Stomach (tissue), 4 donors: ENCODE results near the gene MXD4.

Experiments used
- CTCF ChIP-seq, 7 experiments: fragments of 450-650 bp in 4 of 7; fragments of 200-600 bp in 3 of 7; sonication (generic) in 3 of 7; IDR thresholded peaks; one replicate each; pipeline ENCODE4 v1.5.1; 2016 to 2019; ENCODE audit warnings: antibody characterized with exemption in 7 of 7, control low read depth in 2 of 7, mild to moderate bottlenecking in 1 of 7
- POLR2A ChIP-seq, 4 donors: fragments of 450-650 bp; IDR thresholded peaks; one replicate each; pipeline ENCODE4 v1.6.1; 2016; ENCODE audit warnings: antibody characterized with exemption in 4 of 4, control low read depth in 2 of 4, mild to moderate bottlenecking in 1 of 4, moderate library complexity in 1 of 4
- POLR2AphosphoS5 ChIP-seq, 3 donors: sonication (generic); formaldehyde crosslinking; IDR thresholded peaks; one replicate each; pipeline ENCODE4 v1.6.1; 2016; ENCODE audit warnings: antibody characterized with exemption in 3 of 3

GRCh38 chr4:2301806-2302205, 39.9 kb upstream of the MXD4 start:
- TF ChIP-seq POLR2A (IDR thresholded peaks at IDR 0.05) = no peak
- TF ChIP-seq CTCF (IDR thresholded peaks at IDR 0.05) = no peak
- TF ChIP-seq POLR2AphosphoS5 (IDR thresholded peaks at IDR 0.05) = no peak
